Activated naive CD4-positive, alpha-beta T cell treated with anti-CD3 and anti-CD28 coated beads, Interleukin-2, amount 50 U/mL, for 72 hours (primary cell): Measurements from ENCODE around the gene CLEC4G. TPM values are rescaled to one million over a fixed set of nuclear protein-coding genes. Genes with fewer than 3 reads are reported as not detected.

ENCODE experiments used
- ATAC-seq, 2 donors: fragments of 150-1000 bp; cut with Tn5 transposase; 2 replicates each; pipeline ENCODE4 v1.10.0; 2021; ENCODE audit warnings: mild to moderate bottlenecking in 2 of 2, moderate library complexity in 2 of 2
- DNase-seq, 2 donors: peaks; one replicate each; pipeline ENCODE4 v3.0.0; 2021 to 2022; ENCODE audit warnings: low spot score in 2 of 2
- H3K27ac Mint-ChIP-seq, 2 donors: one replicate each; pipeline ENCODE4 v1.8.0; 2022; ENCODE audit warnings: mild to moderate bottlenecking in 2 of 2, mixed read lengths in 2 of 2
- H3K36me3 Mint-ChIP-seq, 2 donors: one replicate each; pipeline ENCODE4 v1.8.0; 2022; ENCODE audit warnings: mixed read lengths in 2 of 2
- H3K9me3 Mint-ChIP-seq, 2 donors: one replicate each; pipeline ENCODE4 v1.8.0; 2022; ENCODE audit warnings: mixed read lengths in 2 of 2
- total RNA-seq, 2 donors: library from RNA; stranded (reverse); gene quantifications; one replicate each; pipeline ENCODE4 v1.2.3, GENCODE V29; 2022

CLEC4G gene
- total RNA-seq, 2 donors from 2014 or later: not detected

DNA sequence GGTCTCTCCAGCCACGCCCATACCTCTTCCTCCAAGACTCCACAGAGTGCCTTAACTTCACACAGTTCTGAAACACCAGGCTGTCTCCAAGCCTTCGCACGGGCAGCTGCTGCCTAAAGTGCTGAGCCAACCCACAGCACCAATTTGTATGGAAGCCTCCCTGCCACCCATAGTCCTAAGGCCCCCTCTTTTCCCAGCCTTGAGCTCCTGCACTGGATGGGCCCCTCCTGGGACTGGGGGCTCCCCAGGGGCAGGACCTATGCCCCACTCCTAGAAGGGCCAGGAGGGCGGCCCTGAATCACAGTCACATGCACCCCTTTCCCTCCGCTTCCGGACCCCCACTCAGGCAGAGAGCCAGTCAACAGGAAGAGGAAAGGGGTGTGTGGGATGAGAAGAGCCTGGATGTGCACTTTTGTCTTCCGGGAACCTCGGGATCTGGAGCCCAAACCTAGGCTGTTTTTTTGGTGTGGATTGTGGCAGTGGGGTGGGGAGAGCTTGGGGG lies 24.9 kb downstream of the CLEC4G start:
- ATAC-seq (no peak), DNase-seq (no peak)
- Mint-ChIP-seq H3K27ac (peak overlapping the region in 1 of 2 donors; percentile 73), H3K9me3 (no peaks in the 10 kb centered on the region), H3K36me3 (no peaks in the 10 kb centered on the region)

DNA sequence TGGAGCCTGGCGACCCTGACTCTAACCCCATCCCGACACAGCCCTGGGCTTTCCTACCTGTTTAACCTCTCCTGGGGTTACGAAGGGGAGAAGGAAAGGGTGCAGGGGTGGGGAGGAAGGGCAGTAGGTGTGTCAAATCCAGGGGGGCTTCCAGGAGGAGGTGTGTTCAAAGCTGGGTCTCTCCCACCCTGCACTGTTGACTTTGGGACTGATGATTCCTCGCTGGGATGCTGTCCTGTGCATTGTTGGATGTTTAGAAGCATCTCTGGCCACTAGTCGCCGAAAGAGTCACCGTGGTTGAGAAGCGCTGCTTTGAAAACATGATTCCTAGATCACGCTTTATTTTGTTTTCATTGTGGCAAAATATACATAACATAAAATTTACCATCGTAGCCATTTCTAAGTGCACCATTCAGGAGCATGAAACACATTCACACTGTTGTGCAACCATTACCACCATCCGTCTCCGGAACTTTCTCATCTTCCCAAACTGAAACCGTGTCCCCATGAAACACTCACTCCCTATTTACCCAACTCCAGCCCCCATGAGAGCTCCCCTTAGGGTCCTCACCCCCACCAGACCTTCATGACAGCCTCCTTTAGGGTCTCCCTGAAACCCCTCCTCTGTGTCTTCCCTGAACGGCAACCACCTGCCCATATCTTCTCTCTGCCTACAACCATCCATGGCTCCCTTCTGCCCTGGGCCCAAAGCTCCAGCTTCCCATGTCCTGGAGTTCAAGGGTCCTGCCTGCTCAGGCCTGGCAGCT lies 25.5 kb downstream of the CLEC4G start:
- no peaks in the 10 kb centered on the region for H3K9me3 Mint-ChIP-seq

DNA sequence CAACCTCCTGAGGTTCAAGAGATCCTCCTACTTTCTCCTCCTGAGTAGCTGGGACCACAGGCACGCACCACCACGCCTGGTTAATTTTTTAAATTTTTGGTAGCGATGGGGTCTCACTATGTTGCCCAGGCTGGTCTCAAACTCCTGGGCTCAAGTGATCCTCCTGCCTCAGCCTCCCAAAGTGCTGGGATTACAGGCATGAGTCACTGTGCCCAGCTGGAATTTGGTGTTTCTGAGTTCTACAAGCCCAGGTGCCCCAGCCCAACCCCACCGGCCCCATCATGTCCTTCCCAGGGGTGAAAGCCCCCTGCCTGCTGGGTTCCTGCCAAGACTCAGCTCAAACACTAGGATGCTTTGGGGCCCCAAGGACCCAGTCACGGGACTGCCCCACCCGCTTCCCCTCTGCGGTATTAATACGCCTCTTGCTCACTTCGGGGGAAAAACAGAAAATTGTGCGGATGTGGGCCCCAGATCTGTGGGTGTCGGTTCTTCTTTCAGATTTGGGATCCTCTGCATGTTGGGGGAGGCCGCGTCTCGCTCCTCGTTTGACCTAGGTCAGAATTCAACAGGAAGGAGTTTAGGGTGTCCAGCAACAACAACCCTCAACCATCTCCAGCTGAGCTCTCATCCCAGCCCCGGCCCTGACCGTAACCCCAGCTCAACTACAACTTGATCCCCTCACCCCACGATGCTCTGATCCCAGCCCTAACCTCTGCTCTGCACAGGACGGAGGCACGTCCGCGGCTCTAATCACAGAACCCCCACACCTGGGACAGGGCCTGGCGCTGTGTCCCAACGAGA lies 26.3 kb downstream of the CLEC4G start:
- Mint-ChIP-seq H3K36me3 (no peaks in the 10 kb centered on the region), H3K9me3 (no peaks in the 10 kb centered on the region), H3K27ac (peak overlapping the region; percentile 73 to 75)
- ATAC-seq: peak; percentile 92 to 97
- peak; percentile 61 to 79 for DNase-seq

More for the DNA sequence above, 25.5 kb downstream of the CLEC4G start:
- no peak for DNase-seq
- H3K36me3 Mint-ChIP-seq: no peaks in the 10 kb centered on the region
- ATAC-seq: no peak
- H3K27ac Mint-ChIP-seq: peak overlapping the region; percentile 73 to 75

DNA sequence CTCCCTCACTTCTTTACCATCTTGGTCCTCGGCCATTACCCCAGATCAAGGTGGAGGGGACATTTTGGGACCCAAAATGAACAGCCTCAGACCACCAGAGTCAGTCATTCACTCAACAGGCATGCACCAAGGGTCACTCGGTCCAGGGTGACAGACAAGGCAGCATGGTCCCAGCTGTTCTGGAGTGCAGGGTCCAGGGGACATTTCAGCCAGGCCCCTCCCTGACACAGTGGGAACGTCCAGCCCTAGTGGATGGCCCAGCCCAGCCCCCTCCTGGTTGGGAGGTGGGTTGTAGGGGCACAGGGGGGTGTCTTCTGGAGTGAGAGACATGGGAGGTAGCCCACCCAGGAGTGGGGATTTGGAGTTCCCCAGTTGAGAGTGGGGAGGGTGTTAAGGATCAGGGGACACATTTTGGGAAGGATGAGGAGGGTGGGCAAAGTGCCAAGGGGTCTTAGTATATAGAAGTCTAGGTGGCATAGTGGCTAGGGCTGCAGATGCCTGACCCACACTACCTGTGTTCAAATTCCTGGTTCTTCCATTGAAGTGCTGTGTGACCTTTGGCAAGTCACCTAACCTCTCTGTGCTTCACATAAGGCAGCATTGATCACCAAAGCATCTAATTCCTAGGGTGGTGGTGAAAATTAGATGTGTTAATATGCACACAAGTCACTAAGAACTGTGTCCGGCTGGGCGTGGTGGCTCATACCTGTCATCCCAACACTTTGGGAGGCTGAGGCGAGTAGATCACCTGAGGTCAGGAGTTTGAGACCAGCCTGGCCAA lies 27.4 kb downstream of the CLEC4G start:
- Mint-ChIP-seq H3K36me3 (no peaks in the 10 kb centered on the region), H3K27ac (no peak overlapping the region), H3K9me3 (no peaks in the 10 kb centered on the region)
- DNase-seq (no peak), ATAC-seq (no peak)

DNA sequence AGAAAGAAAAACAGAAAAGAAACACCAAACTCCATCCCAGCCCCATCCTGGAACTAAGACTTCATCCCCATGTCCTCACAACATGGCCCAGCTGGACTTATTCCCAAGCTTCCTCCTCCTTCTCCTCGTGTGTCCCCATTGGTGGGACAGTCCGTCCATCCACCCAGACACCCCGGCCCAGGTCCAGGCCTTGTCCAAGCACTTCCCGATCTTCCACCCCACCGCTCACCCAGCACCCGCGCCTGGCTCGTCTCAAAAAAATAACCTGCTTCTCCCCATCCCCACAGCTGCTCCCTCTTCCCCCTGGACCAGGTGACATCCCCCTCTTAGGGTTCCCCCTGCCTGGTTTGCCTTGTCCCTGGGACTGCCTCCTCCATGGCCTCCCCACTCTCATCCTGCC lies 28.6 kb downstream of the CLEC4G start:
- DNase-seq (no peak), ATAC-seq (no peak)
- H3K9me3 Mint-ChIP-seq: no peaks in the 10 kb centered on the region
- H3K36me3 Mint-ChIP-seq: no peaks in the 10 kb centered on the region
- no peak overlapping the region for H3K27ac Mint-ChIP-seq

DNA sequence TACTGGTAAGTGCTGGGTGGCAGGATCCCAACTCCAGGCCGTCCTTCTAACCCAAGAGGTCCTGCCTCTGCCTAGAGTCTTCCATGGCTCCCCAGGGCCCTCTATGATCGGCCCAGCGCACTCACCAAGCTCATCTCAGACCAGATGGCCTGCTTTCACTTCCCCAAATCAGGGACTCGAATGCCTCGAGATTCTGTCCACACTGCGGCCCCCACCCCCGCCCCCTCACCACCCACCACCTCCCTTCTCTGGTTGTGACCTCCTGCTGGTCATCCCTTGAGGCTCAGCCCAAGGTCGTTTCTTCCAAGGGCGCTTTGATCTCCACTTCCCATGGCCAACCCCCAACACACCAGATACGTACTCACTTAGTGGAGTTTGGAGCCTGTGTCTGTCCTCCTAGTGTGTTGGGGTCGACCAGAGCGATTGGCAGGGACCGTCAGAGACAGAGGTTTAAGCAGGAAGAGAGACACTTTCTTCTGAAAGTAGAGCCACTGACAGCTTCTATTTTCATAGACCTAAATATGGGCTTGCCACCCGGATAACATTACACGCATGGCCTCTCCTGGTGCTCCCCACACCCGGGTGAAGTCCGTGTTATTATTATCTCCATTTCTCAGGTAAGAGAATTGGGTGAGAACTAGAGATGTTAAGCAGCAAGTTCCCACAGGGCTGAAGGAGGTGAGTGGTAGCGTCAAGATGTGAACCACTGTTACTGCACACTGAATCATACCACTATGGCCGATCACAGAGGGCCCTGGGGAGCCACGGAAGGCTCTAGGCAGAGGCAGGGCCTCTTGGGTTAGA lies 30.1 kb downstream of the CLEC4G start, which contains the start of gene FCER2:
Gene FCER2, minus strand, starts transcription at position 478 of the 804 bp plus-strand sequence. CDS start 2,371 bp downstream, outside the sequence.
- DNase-seq (no peak), ATAC-seq (no peak)
- no peak within 1 kb of the TSS for H3K27ac Mint-ChIP-seq
- no peaks in the 10 kb centered on the region for H3K9me3 Mint-ChIP-seq
- no peaks in the 10 kb centered on the region for H3K36me3 Mint-ChIP-seq

DNA sequence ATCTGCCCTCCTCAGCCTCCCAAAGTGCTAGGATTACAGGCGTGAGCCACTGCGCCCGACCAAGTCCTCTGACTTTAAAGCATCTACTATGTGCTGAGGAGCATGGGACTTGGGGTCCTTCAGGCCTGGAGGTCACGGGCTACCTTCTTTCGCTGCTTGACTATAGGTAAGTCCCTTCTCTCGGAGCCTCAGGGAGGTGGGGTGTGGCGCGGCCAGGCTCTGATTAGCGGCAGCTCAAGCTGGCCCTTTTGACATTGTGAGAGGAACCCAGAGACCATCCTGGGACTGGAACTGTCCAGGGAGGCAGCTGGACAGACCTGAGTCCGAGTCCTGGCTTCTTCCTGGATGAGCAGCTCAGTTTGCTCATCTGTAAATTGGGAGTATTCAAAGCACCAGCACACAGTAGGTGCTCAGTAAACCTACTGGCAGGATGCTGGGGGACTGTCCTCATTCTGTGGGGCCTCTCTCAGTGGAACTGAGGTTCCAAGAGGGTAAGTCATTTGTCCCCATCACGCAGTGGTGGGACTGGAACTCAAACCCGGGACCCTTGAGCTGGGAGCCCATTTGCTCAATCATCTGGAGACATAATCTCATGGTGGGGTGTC lies 30.8 kb downstream of the CLEC4G start:
- H3K27ac Mint-ChIP-seq: no peak overlapping the region
- H3K36me3 Mint-ChIP-seq: no peaks in the 10 kb centered on the region
- no peak for DNase-seq
- ATAC-seq: no peak
- H3K9me3 Mint-ChIP-seq: no peaks in the 10 kb centered on the region

DNA sequence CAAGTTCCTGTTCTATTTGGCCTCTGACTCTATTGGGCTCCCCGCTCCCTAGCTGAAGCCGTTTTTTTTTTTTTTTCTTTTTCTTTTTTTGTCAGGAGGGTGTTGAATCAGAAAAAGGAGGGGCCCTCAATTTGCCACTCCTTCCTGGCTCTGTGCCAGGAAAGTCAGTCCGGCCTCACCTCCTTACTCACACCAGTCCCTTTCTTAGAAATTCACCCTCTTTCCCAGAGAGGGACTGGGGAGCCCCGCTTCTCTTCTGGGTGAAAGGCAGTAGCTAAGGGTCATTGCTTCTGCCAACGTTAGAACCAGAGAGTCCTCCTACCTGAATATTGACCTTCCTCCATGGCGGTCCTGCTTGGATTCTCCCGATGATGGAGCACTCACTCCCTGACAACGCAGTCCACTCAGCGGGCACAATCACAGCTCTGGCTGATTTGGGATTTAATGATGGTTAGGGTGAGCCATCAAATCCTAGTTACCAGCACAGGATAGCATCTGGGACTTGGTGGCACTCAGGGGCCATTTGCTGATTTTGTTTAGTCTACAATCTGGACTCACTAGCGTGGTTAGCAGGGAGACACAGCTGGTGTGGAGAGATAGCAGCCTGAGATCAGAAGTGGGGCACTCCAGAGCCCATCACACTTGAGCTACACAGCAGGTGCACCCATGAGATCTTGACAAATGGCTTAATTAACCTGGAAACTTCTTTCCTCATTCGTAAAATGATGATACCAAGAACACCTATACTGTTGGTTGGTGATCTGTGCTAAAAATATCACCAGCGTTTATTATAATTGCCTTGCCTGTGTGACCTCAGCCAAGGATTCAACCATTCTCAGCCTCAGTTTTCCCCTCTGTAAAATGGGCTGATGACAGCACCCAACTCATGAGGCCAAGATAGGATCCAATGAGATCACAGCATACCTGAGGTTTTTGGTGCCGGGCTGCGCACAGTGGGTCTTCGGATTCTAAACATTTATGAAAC lies 32.2 kb downstream of the CLEC4G start:
- DNase-seq (peak in 1 of 2 donors; percentile 41), ATAC-seq (peak; percentile 80 to 81)
- peak overlapping the region; percentile 8 to 23 for H3K27ac Mint-ChIP-seq

DNA sequence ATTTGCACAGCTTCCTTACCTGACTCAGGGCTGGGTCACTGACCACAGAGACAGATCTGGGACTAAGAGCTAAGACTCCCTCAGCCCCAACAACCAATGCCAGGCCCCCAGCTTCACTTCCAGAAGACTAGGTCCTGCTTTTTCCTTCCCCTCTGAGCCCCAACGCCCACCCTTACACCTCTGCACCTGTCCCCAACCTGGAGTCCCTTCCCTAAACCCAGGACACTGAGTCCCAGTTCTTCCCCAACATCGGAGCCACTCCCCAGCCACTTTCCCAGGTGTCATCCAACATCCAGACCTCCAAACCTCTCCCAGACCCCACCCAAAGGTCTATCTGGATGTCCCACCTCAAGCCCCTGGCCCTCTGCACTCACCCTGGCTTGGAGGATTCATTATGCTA lies 32.9 kb downstream of the CLEC4G start:
- H3K27ac Mint-ChIP-seq: peak overlapping the region; percentile 8 to 23
- no peaks in the 10 kb centered on the region for H3K9me3 Mint-ChIP-seq
- no peaks in the 10 kb centered on the region for H3K36me3 Mint-ChIP-seq
- DNase-seq (no peak), ATAC-seq (no peak)

More for the DNA sequence above, 32.2 kb downstream of the CLEC4G start:
- Mint-ChIP-seq H3K36me3 (no peaks in the 10 kb centered on the region), H3K9me3 (no peaks in the 10 kb centered on the region)

DNA sequence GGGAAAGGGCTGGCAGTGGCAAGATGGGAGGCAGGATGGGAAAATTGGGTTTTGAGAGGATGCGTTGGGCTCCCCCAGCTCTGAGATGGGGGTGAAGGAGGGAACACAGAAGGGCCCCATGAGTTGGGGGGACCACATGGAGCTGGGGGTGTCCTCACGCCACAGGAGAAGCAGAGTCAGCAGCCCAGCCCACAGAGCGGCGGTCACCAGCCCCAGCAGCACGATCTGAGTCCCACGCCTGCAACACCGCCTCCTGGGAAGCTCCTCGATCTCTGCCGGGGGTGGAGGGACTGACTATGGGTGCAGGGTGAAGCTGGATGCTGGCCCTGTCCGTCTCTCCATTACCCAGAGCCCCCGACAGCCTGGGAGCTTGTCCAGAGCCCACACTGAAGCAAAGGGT lies 33.3 kb downstream of the CLEC4G start:
- H3K27ac Mint-ChIP-seq: no peak overlapping the region
- no peaks in the 10 kb centered on the region for H3K36me3 Mint-ChIP-seq
- ATAC-seq (no peak), DNase-seq (no peak)
- H3K9me3 Mint-ChIP-seq: no peaks in the 10 kb centered on the region

DNA sequence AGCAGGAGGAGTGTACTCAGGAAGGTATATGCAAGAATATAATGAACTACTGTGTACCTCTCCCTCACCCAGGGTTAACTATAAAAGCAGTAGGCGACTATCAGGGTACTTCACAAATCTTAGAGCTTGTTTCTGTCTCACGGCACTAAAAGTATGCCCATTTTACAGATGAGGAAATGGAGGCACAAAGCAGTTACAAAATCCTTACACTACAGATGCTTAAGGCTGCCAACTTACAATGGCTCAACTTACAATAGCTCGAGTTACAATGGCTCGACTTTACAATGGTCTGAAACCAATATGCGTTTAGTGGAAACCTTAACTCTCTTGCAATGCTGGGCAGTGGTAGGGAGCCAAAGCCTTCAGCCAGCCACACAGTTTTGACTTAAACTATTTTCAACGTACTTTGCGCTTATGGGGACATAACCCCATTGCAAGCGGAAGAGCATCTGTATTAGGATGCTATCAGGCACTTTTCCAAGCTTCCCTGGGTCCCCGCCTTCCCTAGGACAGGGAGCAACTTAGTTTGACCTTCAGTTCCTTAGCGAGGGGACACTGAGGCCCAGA lies 34.1 kb downstream of the CLEC4G start:
- DNase-seq: no peak

DNA sequence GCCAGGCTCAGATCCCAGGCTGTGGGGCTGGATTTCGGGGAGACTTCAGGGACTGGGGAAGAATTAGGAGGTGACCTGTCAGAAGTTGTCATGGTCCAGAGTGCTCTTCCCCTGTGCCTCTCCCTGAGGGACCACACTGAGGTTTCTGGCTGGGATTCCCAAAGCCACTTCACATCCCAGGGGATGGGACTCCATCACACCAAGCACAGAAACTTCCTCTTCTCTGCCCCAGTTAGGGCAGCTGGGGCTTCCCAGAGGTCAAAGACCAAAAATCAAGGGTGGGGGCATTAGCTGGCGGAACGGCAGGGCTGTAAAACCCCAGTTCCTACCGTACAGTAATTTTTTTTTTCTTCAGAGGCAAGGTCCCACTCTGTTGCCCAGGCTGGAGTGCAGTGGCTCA lies 37.4 kb downstream of the CLEC4G start:
- H3K36me3 Mint-ChIP-seq: no peaks in the 10 kb centered on the region
- DNase-seq (no peak), ATAC-seq (no peak)
- no peak overlapping the region for H3K27ac Mint-ChIP-seq
- H3K9me3 Mint-ChIP-seq: no peaks in the 10 kb centered on the region

More for the DNA sequence above, 34.1 kb downstream of the CLEC4G start:
- Mint-ChIP-seq H3K27ac (no peak overlapping the region), H3K36me3 (no peaks in the 10 kb centered on the region), H3K9me3 (no peaks in the 10 kb centered on the region)
- no peak for ATAC-seq

DNA sequence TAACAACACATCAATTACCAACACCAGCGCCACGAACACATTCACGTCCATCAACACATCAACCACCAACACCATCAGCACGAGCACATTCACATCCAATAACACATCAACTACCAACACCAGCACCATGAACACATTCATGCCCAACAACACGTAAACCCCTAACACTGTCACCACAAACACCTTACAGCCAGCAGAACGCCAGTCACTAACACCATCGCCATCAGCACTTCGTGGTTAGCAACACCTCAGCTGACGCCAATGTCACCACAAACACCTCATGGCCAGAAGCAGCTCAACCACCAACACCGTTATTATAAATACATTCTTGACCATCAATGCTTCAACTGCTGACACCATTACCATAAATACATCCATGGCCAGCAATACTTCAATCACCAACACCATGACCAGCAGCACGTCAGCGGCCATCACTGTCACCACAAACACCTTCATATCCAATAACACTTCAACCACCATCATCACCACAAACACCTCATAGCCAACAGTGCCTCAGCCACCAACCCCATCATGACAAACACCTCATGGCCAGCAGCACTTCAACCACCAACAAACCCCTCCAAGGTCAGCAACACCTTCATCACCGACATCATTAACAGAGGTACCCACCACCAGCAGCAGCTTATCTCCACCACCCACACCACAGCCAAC lies 39.4 kb downstream of the CLEC4G start:
- DNase-seq (no peak), ATAC-seq (peak; percentile 21 to 45)
- no peaks in the 10 kb centered on the region for H3K36me3 Mint-ChIP-seq
- H3K27ac Mint-ChIP-seq: no peak overlapping the region
- H3K9me3 Mint-ChIP-seq: no peaks in the 10 kb centered on the region

DNA sequence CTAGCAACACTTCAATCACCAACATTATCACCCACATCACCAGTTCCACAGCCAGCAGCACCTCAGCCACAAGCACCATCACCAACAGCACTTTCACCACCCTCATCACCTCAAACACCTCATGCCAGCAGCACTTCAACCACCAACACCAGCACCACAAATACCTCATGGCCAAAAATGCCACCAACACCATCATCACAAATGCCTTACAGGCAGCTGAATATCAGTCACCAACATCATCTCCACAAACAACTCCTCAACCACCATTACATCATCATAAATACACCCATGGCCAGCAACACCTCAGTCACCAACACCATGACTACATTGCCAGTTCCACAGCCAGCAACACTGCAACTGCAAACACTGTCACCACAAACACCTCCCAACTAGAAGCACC lies 40.4 kb downstream of the CLEC4G start:
- ATAC-seq (peak; percentile 43 to 71), DNase-seq (no peak)
- no peaks in the 10 kb centered on the region for H3K36me3 Mint-ChIP-seq
- H3K27ac Mint-ChIP-seq: no peak overlapping the region
- no peaks in the 10 kb centered on the region for H3K9me3 Mint-ChIP-seq
